KMS-11 (cell line): Measurements from ENCODE around the gene GLRA1.

Experiments used
- H2AFZ ChIP-seq: fragments of 200-600 bp; sonication (generic); 2 replicates; pipeline ENCODE4 v1.6.1; 2016; ENCODE audit warnings: antibody characterized with exemption, mixed run types, low read depth
- H3K27ac ChIP-seq: fragments of 200-600 bp; sonication (generic); 2 replicates; pipeline ENCODE4 v1.6.1; 2016; ENCODE audit warnings: mild to moderate bottlenecking, mixed run types
- H3K27me3 ChIP-seq: fragments of 200-600 bp; sonication (generic); 2 replicates; pipeline ENCODE4 v1.6.1; 2017; ENCODE audit warnings: mild to moderate bottlenecking, low read depth, mixed run types, moderate library complexity; ENCODE audit not compliant: insufficient read depth
- H3K36me3 ChIP-seq: fragments of 200-600 bp; sonication (generic); 2 replicates; pipeline ENCODE4 v1.6.1; 2017; ENCODE audit warnings: mild to moderate bottlenecking, mixed run types; ENCODE audit not compliant: insufficient read depth
- H3K4me1 ChIP-seq: fragments of 200-600 bp; sonication (generic); 2 replicates; pipeline ENCODE4 v1.6.1; 2016; ENCODE audit warnings: mild to moderate bottlenecking, low read depth, mixed run types; ENCODE audit not compliant: poor library complexity, severe bottlenecking
- H3K4me2 ChIP-seq: fragments of 200-600 bp; sonication (generic); 2 replicates; pipeline ENCODE4 v1.7.0; 2016; ENCODE audit warnings: mild to moderate bottlenecking, mixed run types
- H3K4me3 ChIP-seq: fragments of 200-600 bp; sonication (generic); IDR thresholded peaks from 2 replicates; pipeline ENCODE4 v1.6.1; 2017; ENCODE audit warnings: low read depth, low read length, mixed read lengths; ENCODE audit not compliant: insufficient read depth
- H3K79me2 ChIP-seq: fragments of 200-600 bp; sonication (generic); 2 replicates; pipeline ENCODE4 v1.6.1; 2016; ENCODE audit warnings: low read depth, mixed run types; ENCODE audit not compliant: insufficient read depth
- H3K9ac ChIP-seq: fragments of 200-600 bp; sonication (generic); 2 replicates; pipeline ENCODE4 v1.6.1; 2016; ENCODE audit warnings: mild to moderate bottlenecking, mixed run types
- H4K20me1 ChIP-seq: fragments of 200-600 bp; sonication (generic); 2 replicates; pipeline ENCODE4 v1.6.1; 2016; ENCODE audit warnings: mild to moderate bottlenecking, mixed run types; ENCODE audit not compliant: insufficient read depth
- TF ChIP-seq, protein P1 (sequence below): fragments of 200-600 bp; sonication (generic); conservative IDR thresholded peaks from 2 replicates; pipeline ENCODE4 v1.6.1; 2017; ENCODE audit warnings: low read depth, mild to moderate bottlenecking, antibody characterized with exemption, low read length, moderate library complexity, mixed read lengths

The GLRA1 gene

GRCh38 chr5:151819830-151820229 lies 104.8 kb downstream of the GLRA1 start:
- Histone ChIP-seq H3K9ac (no peak overlapping the region), H3K27ac (no peak overlapping the region), H3K4me1 (no peaks in the 10 kb centered on the region), H4K20me1 (no peaks in the 10 kb centered on the region), H3K4me2 (no peak overlapping the region), H3K36me3 (no peaks in the 10 kb centered on the region), H2AFZ (no peak overlapping the region), H3K79me2 (no peaks in the 10 kb centered on the region), H3K4me3 (no peak overlapping the region), H3K27me3 (no peaks in the 10 kb centered on the region)
- TF ChIP-seq, protein P1, sequence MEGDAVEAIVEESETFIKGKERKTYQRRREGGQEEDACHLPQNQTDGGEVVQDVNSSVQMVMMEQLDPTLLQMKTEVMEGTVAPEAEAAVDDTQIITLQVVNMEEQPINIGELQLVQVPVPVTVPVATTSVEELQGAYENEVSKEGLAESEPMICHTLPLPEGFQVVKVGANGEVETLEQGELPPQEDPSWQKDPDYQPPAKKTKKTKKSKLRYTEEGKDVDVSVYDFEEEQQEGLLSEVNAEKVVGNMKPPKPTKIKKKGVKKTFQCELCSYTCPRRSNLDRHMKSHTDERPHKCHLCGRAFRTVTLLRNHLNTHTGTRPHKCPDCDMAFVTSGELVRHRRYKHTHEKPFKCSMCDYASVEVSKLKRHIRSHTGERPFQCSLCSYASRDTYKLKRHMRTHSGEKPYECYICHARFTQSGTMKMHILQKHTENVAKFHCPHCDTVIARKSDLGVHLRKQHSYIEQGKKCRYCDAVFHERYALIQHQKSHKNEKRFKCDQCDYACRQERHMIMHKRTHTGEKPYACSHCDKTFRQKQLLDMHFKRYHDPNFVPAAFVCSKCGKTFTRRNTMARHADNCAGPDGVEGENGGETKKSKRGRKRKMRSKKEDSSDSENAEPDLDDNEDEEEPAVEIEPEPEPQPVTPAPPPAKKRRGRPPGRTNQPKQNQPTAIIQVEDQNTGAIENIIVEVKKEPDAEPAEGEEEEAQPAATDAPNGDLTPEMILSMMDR, result no peak

DNA sequence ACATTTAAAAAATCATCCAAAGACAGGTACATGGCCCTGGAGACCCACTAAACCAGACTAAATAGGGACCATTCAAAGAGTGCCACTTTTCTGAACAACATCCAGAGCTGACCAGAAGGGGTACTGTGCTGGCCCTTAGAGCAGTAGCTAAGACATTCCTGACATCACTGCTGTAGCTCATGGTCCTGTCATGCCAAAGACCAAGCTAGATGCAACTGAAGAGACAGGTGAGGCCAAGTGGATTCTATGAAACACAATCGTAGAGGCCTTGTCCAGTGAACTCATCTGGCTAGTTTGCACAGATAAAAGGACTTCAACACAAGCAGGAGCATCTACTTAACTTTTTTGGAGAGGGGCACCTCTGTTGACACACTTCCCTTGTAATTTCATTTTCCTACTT lies 109.6 kb downstream of the GLRA1 start:
- no peak overlapping the region for H3K4me3 ChIP-seq
- H3K27me3 ChIP-seq, result no peaks in the 10 kb centered on the region
- H3K36me3 ChIP-seq, result no peaks in the 10 kb centered on the region
- no peak overlapping the region for H2AFZ ChIP-seq
- no peak overlapping the region for H3K9ac ChIP-seq
- no peak overlapping the region for H3K4me2 ChIP-seq
- TF ChIP-seq, protein P1, result no peak
- H3K27ac ChIP-seq, result no peak overlapping the region
- H4K20me1 ChIP-seq, result no peaks in the 10 kb centered on the region
- H3K4me1 ChIP-seq, result no peaks in the 10 kb centered on the region
- no peaks in the 10 kb centered on the region for H3K79me2 ChIP-seq

- H3K4me1 ChIP-seq, result no peaks in the 10 kb centered on the region
- no peaks in the 10 kb centered on the region for H3K36me3 ChIP-seq
- H3K27me3 ChIP-seq, result no peaks in the 10 kb centered on the region
- H3K9ac ChIP-seq, result no peak overlapping the region
- no peaks in the 10 kb centered on the region for H3K79me2 ChIP-seq
- no peak overlapping the region for H2AFZ ChIP-seq
- H4K20me1 ChIP-seq, result no peaks in the 10 kb centered on the region
- H3K27ac ChIP-seq, result no peak overlapping the region
- H3K4me2 ChIP-seq, result no peak overlapping the region
- no peak overlapping the region for H3K4me3 ChIP-seq
- TF ChIP-seq, protein P1, result no peak
These were observed 111.8 kb downstream of the GLRA1 start for GRCh38 chr5:151812757-151813309.

- Histone ChIP-seq H3K9ac (no peak overlapping the region), H3K4me1 (no peaks in the 10 kb centered on the region), H3K4me3 (no peak overlapping the region), H3K27ac (no peak overlapping the region), H3K27me3 (no peaks in the 10 kb centered on the region), H3K36me3 (no peaks in the 10 kb centered on the region), H4K20me1 (no peaks in the 10 kb centered on the region), H2AFZ (no peak overlapping the region), H3K79me2 (no peaks in the 10 kb centered on the region), H3K4me2 (no peak overlapping the region)
- TF ChIP-seq, protein P1, result no peak
These were observed 112.9 kb downstream of the GLRA1 start for GRCh38 chr5:151811593-151812321.
